GM19239 (cell line): ENCODE measurements around the gene WDCP.
"Not testable (repeated sequence)": the region's sequence is repeated elsewhere in the genome, so short reads cannot be mapped to it uniquely, and the experiment has no call there.

Source experiments
- DNase-seq: peaks from one replicate; pipeline ENCODE4 v3.0.0; 2011; ENCODE audit warnings: low spot score; ENCODE audit not compliant: insufficient read length
- FAIRE-seq: peaks from 2 replicates; lab custom pipeline; 2011; peaks lifted over from hg19 to GRCh38; lab: Jason Lieb, UNC

WDCP gene

GRCh38 chr2:24073816-24074215 lies 26.6 kb upstream of the WDCP start:
- DNase-seq (no peak), FAIRE-seq (no peak)

- no peak for FAIRE-seq
- no peak for DNase-seq
Observed at GRCh38 chr2:24072259-24072658, 25.1 kb upstream of the WDCP start.

- no peak for FAIRE-seq
Observed at GRCh38 chr2:24065341-24065740, 18.1 kb upstream of the WDCP start.

GRCh38 chr2:24058564-24059271 lies 11.5 kb upstream of the WDCP start:
- peak; percentile 28 for FAIRE-seq
- no peak for DNase-seq

More at GRCh38 chr2:24065341-24065740, 18.1 kb upstream of the WDCP start:
- DNase-seq = no peak

GRCh38 chr2:24055750-24056149 lies 8.6 kb upstream of the WDCP start:
- DNase-seq = no peak
- no peak for FAIRE-seq

- FAIRE-seq (no peak), DNase-seq (no peak)
Observed at GRCh38 chr2:24054366-24055010, 7.3 kb upstream of the WDCP start.

- FAIRE-seq = no peak
- DNase-seq = no peak
Observed at GRCh38 chr2:24052951-24053350, 5.8 kb upstream of the WDCP start.

GRCh38 chr2:24051833-24052232 lies 4.6 kb upstream of the WDCP start:
- DNase-seq = no peak
- no peak for FAIRE-seq

- no peak for DNase-seq
- no peak for FAIRE-seq
Observed at GRCh38 chr2:24050041-24050979, 3.1 kb upstream of the WDCP start.

GRCh38 chr2:24049485-24050021 lies 2.4 kb upstream of the WDCP start, which contains the start of gene FKBP1B:
Gene FKBP1B, plus strand, starts transcription at chr2:24049741. Its CDS starts 109 bp downstream, at chr2:24049850.
- peak; percentile 19 for DNase-seq
- FAIRE-seq = no peak

- FAIRE-seq (no peak), DNase-seq (no peak)
Observed at GRCh38 chr2:24048769-24049484, 1.7 kb upstream of the WDCP start.

- FAIRE-seq (no peak), DNase-seq (no peak)
Observed at GRCh38 chr2:24047703-24048033, 477 bp upstream of the WDCP start.

GRCh38 chr2:24046599-24046929 lies 627 bp downstream of the WDCP start:
- no peak for DNase-seq
- no peak for FAIRE-seq

GRCh38 chr2:24045511-24046508 lies 1.4 kb downstream of the WDCP start:
- FAIRE-seq (no peak), DNase-seq (no peak)

GRCh38 chr2:24043133-24043532 lies 4.1 kb downstream of the WDCP start:
- FAIRE-seq, DNase-seq: not testable (repeated sequence)

- DNase-seq = no peak
Observed at GRCh38 chr2:24040511-24040910, 6.7 kb downstream of the WDCP start.

GRCh38 chr2:24038786-24039499 lies 8.2 kb downstream of the WDCP start:
- no peak for DNase-seq
- FAIRE-seq = no peak

More at GRCh38 chr2:24040511-24040910, 6.7 kb downstream of the WDCP start:
- no peak for FAIRE-seq

GRCh38 chr2:24026233-24026632 lies 21.0 kb downstream of the WDCP start:
- no peak for FAIRE-seq
- DNase-seq = no peak
